ENCODE measurements around the gene TTC23L. TPM values are rescaled to one million over a fixed set of nuclear protein-coding genes. Genes with fewer than 3 reads are reported as not detected.

Gene TTC23L
- total RNA-seq, 1 experiment from 2014 or later, result 0.41 TPM

- Histone ChIP-seq H3K9me3 (ENCODE audit: low read depth, low read length, poor library complexity, severe bottlenecking) (no peaks in the 10 kb centered on the region), H3K36me3 (ENCODE audit: insufficient read depth, low read length, poor library complexity, severe bottlenecking) (peaks cover 24% of the 10 kb centered on the region), H3K4me1 (ENCODE audit: insufficient read depth, low read length, poor library complexity, severe bottlenecking) (peaks cover 4% of the 10 kb centered on the region), H3K27ac (ENCODE audit: low read depth, low read length, poor library complexity, severe bottlenecking) (peak overlapping the region; percentile 83), H3K27me3 (replicated peaks; ENCODE audit: insufficient read depth, low read depth, low read length, poor library complexity) (no peaks in the 10 kb centered on the region), H3K4me3 (ENCODE audit: low read depth, low read length, poor library complexity, severe bottlenecking) (peak overlapping the region; percentile 96)
- CTCF ChIA-PET, result interaction anchor here (1.0 kb wide), 1 partner anchor 73 kb away, joined by 3 read pairs; no protein-coding TSS in a partner anchor
- intact Hi-C loops (cut with micrococcal nuclease; ENCODE audit: unreplicated experiment), result no loop called here
- POLR2A ChIA-PET (ENCODE audit: low non-redundant PET), result interaction anchor here (0.6 kb wide), 1 partner anchor 935 kb away, joined by 4 read pairs; no protein-coding TSS in a partner anchor
- TF ChIP-seq EZH2 (IDR thresholded peaks at IDR 0.05; ENCODE audit: borderline replicate concordance, low read depth, low read length, poor library complexity, severe bottlenecking) (no peak), CTCF (conservative IDR thresholded peaks at IDR 0.05; ENCODE audit: low read depth, low read length) (no peak)
- peak; percentile 82 for DNase-seq (ENCODE audit: low spot score)
- BruUV-seq (replicated peaks), result no TSS peak
Measured at GRCh38 chr5:34929720-34930461, 90.9 kb downstream of the TTC23L start.

DNA sequence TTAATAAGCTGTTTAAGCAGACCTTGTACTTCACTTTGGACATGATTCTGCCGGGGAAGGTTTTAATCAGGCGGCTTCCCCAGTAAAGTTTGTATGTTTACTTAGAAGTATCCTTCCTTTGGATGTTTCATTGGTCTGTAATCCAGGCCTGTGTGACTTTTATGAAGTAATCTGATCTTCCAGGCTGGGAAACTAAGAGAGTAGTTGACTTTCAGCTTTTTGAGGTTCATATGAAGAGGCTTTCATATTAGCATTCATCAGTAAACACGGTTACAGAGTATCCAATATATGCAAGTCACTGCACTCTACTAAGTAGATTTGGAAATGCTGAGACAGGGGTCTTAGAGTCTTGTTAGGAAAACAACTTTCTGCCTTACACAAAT lies 91.5 kb downstream of the TTC23L start:
- Histone ChIP-seq H3K4me1 (ENCODE audit: insufficient read depth, low read length, poor library complexity, severe bottlenecking) (peaks cover 4% of the 10 kb centered on the region), H3K9me3 (ENCODE audit: low read depth, low read length, poor library complexity, severe bottlenecking) (no peaks in the 10 kb centered on the region), H3K36me3 (ENCODE audit: insufficient read depth, low read length, poor library complexity, severe bottlenecking) (peaks cover 18% of the 10 kb centered on the region), H3K27ac (ENCODE audit: low read depth, low read length, poor library complexity, severe bottlenecking) (peak overlapping the region; percentile 83), H3K27me3 (replicated peaks; ENCODE audit: insufficient read depth, low read depth, low read length, poor library complexity) (no peaks in the 10 kb centered on the region), H3K4me3 (ENCODE audit: low read depth, low read length, poor library complexity, severe bottlenecking) (peak overlapping the region; percentile 96)
- TF ChIP-seq EZH2 (IDR thresholded peaks at IDR 0.05; ENCODE audit: borderline replicate concordance, low read depth, low read length, poor library complexity, severe bottlenecking) (no peak), CTCF (conservative IDR thresholded peaks at IDR 0.05; ENCODE audit: low read depth, low read length) (no peak)
- peak; percentile 7 for DNase-seq (ENCODE audit: low spot score)
- no TSS peak for BruUV-seq (replicated peaks)
- POLR2A ChIA-PET (ENCODE audit: low non-redundant PET), result no interaction called here
- intact Hi-C loops (cut with micrococcal nuclease; ENCODE audit: unreplicated experiment), result no loop called here
- CTCF ChIA-PET, result no interaction called here

DNA sequence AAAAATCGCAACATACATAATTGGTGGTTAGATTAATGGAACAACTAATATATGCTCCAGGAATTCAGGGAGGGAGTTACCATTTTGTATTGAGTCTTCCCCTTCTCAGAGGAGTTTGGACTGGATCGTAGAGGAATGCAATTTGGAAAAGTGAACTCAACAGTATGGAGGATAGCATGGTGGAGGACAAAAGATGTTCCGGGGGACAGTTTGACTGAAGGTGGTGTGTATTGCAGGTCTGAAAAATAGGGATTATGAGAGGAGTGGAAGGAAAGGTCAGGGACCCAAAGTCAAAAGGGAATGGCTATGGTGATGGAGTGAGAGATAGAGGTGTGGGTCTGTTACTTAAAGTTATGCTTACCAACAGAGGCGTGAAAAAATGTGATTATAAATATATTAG lies 91.9 kb downstream of the TTC23L start:
- ChIA-PET POLR2A (ENCODE audit: low non-redundant PET) (no interaction called here), CTCF (no interaction called here)
- intact Hi-C loops (cut with micrococcal nuclease; ENCODE audit: unreplicated experiment), result no loop called here
- H3K27me3 ChIP-seq (replicated peaks; ENCODE audit: insufficient read depth, low read depth, low read length, poor library complexity), result no peaks in the 10 kb centered on the region
- no TSS peak for BruUV-seq (replicated peaks)
- H3K4me1 ChIP-seq (ENCODE audit: insufficient read depth, low read length, poor library complexity, severe bottlenecking), result peaks cover 4% of the 10 kb centered on the region
- H3K27ac ChIP-seq (ENCODE audit: low read depth, low read length, poor library complexity, severe bottlenecking), result no peak overlapping the region
- H3K9me3 ChIP-seq (ENCODE audit: low read depth, low read length, poor library complexity, severe bottlenecking), result no peaks in the 10 kb centered on the region
- peak overlapping the region; percentile 96 for H3K4me3 ChIP-seq (ENCODE audit: low read depth, low read length, poor library complexity, severe bottlenecking)
- no peak for DNase-seq (ENCODE audit: low spot score)
- peaks cover 18% of the 10 kb centered on the region for H3K36me3 ChIP-seq (ENCODE audit: insufficient read depth, low read length, poor library complexity, severe bottlenecking)
- TF ChIP-seq CTCF (conservative IDR thresholded peaks at IDR 0.05; ENCODE audit: low read depth, low read length) (no peak), EZH2 (IDR thresholded peaks at IDR 0.05; ENCODE audit: borderline replicate concordance, low read depth, low read length, poor library complexity, severe bottlenecking) (no peak)
